B cell (primary cell): ENCODE results near the gene CALR.

Experiments
- EZH2 ChIP-seq: IDR thresholded peaks from 2 replicates; pipeline ENCODE4 v1.6.1; 2012; ENCODE audit warnings: borderline replicate concordance, low read depth, mild to moderate bottlenecking, moderate library complexity, low read length; ENCODE audit not compliant: insufficient read depth, poor library complexity, severe bottlenecking
- TF ChIP-seq, protein P1 (sequence below): fragments of 200-600 bp; IDR thresholded peaks from one replicate; pipeline ENCODE4 v1.8.0; 2022; ENCODE audit warnings: antibody characterized with exemption, mild to moderate bottlenecking

DNA sequence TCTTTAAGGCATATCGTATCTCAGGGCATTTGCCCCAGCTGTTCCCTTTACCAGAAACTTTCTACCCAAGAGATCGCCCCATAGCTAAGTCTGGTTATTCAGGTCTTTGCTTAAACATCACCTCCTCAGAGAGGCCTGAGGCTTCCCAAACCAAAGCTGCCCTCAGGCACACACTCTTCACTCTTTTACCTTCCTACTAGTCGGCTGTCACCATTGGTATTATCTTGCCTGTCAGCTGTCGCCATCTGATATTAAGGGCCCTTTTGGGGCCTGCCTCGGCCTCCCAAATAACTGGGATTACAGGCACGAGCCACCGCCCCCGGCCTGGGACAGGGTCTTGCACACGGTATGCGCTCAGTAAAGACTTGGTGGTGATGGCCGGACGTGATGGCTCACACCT lies 17.6 kb downstream of the CALR start:
- TF ChIP-seq, protein P1, sequence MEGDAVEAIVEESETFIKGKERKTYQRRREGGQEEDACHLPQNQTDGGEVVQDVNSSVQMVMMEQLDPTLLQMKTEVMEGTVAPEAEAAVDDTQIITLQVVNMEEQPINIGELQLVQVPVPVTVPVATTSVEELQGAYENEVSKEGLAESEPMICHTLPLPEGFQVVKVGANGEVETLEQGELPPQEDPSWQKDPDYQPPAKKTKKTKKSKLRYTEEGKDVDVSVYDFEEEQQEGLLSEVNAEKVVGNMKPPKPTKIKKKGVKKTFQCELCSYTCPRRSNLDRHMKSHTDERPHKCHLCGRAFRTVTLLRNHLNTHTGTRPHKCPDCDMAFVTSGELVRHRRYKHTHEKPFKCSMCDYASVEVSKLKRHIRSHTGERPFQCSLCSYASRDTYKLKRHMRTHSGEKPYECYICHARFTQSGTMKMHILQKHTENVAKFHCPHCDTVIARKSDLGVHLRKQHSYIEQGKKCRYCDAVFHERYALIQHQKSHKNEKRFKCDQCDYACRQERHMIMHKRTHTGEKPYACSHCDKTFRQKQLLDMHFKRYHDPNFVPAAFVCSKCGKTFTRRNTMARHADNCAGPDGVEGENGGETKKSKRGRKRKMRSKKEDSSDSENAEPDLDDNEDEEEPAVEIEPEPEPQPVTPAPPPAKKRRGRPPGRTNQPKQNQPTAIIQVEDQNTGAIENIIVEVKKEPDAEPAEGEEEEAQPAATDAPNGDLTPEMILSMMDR = no peak
- TF ChIP-seq EZH2 = no peak
